Kidney capillary endothelial cell (primary cell): ENCODE data around the gene NLRP11.
A peak's percentile ranks its signal among the peaks of the same experiment; 100 is the strongest.

Experiments used
- DNase-seq: peaks from one replicate; pipeline ENCODE4 v3.0.0-alpha.2; 2018; ENCODE audit warnings: low spot score

Gene NLRP11

DNA sequence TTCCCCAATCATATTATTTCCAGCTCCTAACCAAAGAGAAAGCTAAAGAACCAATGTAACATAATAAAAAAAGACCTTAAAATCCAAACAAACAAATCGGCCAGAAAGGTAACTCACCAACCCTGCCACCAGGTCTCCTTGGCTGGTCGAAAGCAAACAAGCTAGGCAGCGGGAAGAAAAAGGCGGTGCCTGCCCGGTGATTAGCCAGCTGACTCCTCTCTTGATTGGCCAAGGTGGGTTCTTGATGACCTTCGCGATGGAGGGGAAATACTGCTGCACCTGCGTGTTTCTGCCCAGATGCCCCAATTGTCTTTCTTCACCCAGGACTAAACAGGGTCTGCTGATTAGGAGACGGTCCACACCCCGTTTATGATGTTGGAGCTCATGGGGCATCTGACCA lies at the start of gene NLRP11:
TSS of gene NLRP11 (minus strand) at position 154 of the 400 bp plus-strand sequence. CDS start 13,825 bp downstream, outside the sequence.
- DNase-seq, result no peak

- DNase-seq, result no peak
These were observed 45.4 kb upstream of the NLRP11 start for GRCh38 chr19:55877211-55877610.

DNA sequence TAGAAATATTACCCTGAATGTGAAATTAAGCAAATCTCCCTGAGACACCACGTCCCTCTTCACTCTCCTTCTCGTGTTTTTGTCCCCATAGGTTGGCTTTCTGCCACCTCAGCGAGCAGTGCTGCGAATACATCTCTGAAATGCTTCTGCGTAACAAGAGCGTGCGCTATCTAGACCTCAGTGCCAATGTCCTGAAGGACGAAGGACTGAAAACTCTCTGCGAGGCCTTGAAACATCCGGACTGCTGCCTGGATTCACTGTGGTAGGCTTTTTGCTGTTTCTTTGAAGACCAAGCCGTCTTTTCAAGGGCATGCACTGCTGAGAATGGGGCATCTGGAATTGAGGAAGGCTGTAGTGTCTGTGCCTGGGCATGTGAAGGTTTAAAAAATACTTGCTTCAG lies 38.9 kb upstream of the NLRP11 start:
- no peak for DNase-seq

DNA sequence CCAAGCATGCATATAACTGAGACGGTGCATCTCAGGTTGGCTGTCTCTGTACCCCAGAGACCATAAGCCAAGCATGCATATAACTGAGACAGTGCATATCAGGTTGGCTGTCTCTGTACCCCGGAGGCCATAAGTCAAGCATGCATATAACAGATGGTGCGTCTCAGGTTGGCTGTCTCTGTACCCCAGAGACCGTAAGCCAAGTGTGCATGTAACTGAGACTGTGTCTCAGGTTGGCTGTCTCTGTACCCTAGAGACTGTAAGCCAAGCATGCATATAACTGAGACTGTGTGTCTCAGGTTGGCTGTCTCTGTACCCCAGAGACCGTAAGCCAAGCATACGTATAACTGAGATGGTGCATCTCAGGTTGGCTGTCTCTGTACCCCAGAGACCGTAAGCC lies 35.3 kb upstream of the NLRP11 start:
- DNase-seq, result no peak

- no peak for DNase-seq
These were observed 34.7 kb upstream of the NLRP11 start for GRCh38 chr19:55866521-55866920.

GRCh38 chr19:55858969-55859368 lies 27.2 kb upstream of the NLRP11 start:
- no peak for DNase-seq

GRCh38 chr19:55858401-55858800 lies 26.6 kb upstream of the NLRP11 start:
- no peak for DNase-seq

DNA sequence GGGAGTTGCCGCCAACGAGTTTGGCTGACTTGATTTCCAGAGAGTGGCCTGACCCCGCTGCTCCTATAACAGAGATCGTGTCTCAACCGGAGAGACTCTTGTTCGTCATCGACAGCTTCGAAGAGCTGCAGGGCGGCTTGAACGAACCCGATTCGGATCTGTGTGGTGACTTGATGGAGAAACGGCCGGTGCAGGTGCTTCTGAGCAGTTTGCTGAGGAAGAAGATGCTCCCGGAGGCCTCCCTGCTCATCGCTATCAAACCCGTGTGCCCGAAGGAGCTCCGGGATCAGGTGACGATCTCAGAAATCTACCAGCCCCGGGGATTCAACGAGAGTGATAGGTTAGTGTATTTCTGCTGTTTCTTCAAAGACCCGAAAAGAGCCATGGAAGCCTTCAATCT lies 26.2 kb upstream of the NLRP11 start:
- no peak for DNase-seq

DNA sequence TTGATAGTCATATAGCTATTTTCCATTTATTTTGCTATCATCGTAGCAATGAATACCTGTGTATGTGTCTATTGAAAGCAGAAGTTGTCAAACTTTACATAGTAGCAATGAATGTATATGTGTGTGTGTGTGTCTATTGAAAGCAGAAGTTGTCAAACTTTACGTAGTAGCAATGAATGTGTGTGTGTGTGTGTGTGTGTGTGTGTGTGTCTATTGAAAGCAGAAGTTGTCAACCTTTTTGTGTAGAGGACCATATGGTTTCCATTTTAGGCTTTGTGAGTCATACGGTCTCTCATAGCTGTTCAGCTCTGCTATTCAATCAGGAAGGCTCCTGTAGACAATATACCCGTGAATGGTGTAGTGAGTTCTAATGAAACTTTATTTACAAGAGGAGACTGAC lies 25.4 kb upstream of the NLRP11 start:
- DNase-seq, result no peak

- DNase-seq, result no peak
These were observed 23.4 kb upstream of the NLRP11 start for GRCh38 chr19:55855160-55855559.

DNA sequence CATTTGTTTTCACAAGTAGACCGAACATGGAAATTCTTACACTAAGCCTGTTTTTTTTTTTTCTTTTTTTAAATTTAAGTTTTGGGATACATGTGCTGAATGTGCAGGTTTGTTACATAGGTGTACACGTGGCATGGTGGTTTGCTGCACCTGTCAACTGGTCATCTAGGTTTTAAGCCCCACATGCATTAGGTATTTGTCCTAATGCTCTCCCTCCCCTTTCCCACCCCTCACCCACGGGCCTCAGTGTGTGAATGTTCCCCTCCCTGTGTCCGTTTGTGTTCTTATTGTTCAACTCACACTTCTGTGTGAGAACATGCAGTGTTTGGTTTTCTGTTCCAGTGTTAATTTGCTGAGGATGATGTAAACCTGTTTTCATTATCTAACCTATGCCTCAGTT lies 7.1 kb upstream of the NLRP11 start:
- no peak for DNase-seq

- no peak for DNase-seq
These were observed 6.5 kb upstream of the NLRP11 start for GRCh38 chr19:55838251-55838650.

DNA sequence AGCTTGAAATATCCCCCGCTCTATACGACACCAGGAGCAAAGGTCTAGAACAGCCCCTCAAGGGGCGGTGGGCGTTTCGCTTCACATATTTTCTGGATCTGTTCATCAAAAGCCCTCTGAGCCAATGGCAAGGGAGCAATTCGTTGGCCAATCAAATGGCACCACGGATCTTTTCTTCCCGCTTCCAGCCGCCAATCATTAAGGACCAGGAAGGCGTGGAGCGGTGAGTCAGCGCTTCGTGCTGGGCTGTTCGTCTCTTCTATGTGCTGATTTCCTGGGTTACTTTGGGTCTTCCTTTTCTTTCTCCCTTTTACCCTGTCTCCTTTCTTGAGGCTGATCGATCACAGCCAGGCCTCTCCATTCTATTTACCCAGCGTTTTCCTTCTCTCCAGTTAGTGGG lies 4.5 kb upstream of the NLRP11 start, which contains the start of gene NLRP4:
TSS of gene NLRP4 (plus strand) at position 201 of the 400 bp plus-strand sequence. CDS start 15,541 bp downstream, outside the sequence.
- no peak for DNase-seq

DNA sequence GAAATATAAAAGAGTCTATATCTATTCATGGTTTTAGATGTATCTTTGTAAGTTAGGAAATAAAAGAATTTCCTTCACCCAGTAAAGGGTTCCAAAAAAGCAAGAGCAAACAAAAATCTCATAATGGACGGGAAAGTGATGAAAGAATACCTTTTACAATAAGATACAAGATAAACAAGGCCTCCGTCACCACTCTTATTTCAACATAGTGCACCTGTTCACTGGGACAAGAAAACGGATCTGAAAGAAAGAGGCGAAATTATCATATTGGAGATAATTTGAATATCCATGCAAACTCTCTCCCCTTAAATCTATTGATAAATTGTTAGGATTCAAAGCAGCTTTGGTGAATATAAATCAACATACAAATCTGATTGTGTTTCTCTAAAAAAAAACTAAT lies 877 bp upstream of the NLRP11 start:
- DNase-seq, result no peak

GRCh38 chr19:55830656-55831055 lies 1.1 kb downstream of the NLRP11 start:
- DNase-seq, result no peak

GRCh38 chr19:55820037-55820436 lies 11.8 kb downstream of the NLRP11 start:
- DNase-seq, result no peak

GRCh38 chr19:55813906-55814305 lies 17.9 kb downstream of the NLRP11 start:
- DNase-seq, result no peak

DNA sequence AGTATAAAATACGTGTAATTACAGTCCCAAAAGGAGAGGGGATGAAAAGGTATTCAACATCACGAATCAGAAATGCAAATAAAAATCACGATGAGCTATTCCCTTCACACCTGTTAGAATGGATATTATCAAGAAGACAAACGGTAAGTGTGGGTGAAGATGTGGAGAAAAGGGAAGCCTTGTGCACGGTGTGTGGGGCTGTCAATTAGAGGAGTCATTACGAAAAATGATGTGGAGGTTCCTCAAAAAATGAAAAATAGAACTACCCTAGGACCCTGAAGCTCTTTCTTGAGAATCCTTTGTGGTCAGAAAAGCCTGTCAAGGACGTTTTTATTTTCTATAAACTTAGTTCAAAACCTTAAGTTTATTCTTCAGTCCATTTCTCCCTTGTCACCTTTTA lies 19.4 kb downstream of the NLRP11 start:
- no peak for DNase-seq

DNA sequence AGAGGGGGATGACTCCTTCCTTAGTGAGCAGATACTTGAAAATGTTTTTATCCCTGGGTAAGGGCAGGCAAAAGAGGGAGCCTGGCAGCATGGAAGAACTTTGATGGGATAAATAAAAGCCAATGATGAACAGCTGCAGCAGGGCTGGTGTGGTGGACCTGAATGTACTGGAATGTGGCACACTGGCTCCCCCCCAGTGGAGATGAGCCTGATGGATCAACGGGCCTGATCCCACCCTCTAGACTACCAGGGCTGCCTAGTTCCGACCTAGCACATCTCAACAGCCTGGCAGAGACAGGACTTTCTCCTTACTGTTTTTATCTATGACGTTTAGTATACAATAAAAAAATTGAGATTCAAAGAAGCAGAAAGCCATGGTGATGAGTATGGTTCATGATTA lies 20.5 kb downstream of the NLRP11 start:
- no peak for DNase-seq

DNA sequence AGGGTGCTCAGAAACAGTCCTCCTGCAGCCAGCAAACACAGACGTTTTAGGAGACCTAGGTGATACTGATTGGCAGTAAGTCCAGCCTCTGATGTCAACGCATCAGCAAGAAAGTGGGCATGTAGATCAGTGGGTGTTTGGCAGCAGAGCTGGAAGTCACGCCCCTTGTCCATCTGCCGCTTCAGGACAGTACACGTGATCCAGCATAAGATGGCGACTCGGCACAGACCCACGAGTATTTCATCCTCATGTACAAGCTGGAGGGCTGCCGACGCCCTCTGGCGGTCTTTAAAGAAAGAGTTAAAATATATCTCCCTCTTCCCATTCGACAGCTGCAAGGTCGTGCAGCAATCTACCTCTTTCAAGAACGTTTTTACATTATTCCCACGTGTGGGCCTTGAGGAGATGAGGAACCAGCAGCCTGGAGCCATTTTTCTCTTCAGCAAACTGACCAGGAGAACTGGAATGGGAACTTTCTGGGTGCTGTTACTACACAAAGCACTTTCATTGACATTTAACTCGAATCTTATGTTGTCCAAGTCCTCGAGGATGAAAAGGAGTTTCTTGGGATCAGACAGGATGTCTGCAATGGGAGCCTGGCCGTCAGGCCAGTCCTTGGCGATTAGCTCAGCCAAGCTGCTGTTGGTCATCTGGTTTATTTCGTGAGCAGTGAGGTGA lies 22.3 kb downstream of the NLRP11 start:
- DNase-seq, result peak; percentile 37

GRCh38 chr19:55802281-55802680 lies 29.5 kb downstream of the NLRP11 start:
- no peak for DNase-seq

DNA sequence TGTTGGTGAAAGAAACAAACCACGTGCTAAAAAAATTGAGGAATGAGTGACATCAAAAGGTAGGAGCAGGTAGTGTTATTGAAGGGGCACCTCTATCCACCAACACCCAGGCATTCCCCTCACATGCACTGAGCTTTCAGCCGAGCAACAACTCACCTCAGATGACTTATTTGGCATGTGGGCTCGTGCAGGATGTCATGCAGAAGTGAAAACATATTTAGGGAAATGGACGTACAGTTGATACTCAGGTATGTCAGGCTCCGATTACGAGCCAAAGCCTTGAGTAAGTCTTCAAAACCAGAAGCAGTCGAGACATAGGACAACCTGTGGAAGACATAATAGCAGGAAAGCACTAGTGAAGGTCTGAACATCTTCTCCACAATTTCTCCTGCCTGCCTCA lies 30.4 kb downstream of the NLRP11 start:
- DNase-seq, result no peak

GRCh38 chr19:55795021-55795420 lies 36.8 kb downstream of the NLRP11 start:
- DNase-seq, result no peak

GRCh38 chr19:55781112-55781511 lies 50.7 kb downstream of the NLRP11 start:
- no peak for DNase-seq
